ENCODE data around the gene ATF7IP2.

DNA sequence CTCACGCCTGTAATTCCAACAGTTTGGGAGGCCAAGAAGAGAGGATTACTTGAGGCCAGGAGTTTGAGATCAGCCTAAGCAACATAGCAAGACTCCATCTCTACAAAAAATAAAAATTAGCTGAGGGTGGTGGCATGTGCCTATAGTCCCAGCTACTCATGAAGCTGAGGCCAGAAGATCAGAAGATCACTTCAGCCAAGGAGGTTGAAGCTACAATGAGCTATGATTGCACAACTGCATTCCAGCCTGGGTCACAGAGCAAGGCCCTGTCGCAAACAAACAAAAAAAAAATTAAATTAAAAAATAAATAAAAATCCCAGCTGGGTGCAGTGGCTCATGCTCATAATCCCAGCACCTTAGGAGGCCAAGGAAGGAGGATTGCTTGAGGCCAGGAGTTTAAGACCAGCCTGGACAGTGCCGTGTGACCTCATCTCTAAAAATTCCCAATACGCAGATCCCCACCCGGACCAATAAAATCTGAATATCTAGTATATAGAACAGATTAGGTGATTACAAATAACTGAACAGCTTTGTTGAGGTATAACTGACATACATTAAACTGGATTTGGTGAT is 18.2 kb upstream of the ATF7IP2 start:
- no peak for TF ChIP-seq EZH2 (IDR thresholded peaks at IDR 0.05; ENCODE audit: low read length, missing control alignments)
- TF ChIP-seq, protein P1, sequence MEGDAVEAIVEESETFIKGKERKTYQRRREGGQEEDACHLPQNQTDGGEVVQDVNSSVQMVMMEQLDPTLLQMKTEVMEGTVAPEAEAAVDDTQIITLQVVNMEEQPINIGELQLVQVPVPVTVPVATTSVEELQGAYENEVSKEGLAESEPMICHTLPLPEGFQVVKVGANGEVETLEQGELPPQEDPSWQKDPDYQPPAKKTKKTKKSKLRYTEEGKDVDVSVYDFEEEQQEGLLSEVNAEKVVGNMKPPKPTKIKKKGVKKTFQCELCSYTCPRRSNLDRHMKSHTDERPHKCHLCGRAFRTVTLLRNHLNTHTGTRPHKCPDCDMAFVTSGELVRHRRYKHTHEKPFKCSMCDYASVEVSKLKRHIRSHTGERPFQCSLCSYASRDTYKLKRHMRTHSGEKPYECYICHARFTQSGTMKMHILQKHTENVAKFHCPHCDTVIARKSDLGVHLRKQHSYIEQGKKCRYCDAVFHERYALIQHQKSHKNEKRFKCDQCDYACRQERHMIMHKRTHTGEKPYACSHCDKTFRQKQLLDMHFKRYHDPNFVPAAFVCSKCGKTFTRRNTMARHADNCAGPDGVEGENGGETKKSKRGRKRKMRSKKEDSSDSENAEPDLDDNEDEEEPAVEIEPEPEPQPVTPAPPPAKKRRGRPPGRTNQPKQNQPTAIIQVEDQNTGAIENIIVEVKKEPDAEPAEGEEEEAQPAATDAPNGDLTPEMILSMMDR (conservative IDR thresholded peaks at IDR 0.05 in 1 of 2, IDR thresholded peaks at IDR 0.05 in 1 of 2; ENCODE audit: low read depth in 1 of 2, low read length in 2 of 2): no peak
